Activated T-cell treated with anti-CD3 and anti-CD28 coated beads, Interleukin-2, amount 50 U/mL, for 1 hour (primary cell): ENCODE measurements around the gene PDSS2.
A peak's percentile ranks its signal among the peaks of the same experiment; 100 is the strongest.

ENCODE experiments used
- DNase-seq: peaks from one replicate; pipeline ENCODE4 v3.0.0-alpha.2; 2020

The PDSS2 gene

DNA sequence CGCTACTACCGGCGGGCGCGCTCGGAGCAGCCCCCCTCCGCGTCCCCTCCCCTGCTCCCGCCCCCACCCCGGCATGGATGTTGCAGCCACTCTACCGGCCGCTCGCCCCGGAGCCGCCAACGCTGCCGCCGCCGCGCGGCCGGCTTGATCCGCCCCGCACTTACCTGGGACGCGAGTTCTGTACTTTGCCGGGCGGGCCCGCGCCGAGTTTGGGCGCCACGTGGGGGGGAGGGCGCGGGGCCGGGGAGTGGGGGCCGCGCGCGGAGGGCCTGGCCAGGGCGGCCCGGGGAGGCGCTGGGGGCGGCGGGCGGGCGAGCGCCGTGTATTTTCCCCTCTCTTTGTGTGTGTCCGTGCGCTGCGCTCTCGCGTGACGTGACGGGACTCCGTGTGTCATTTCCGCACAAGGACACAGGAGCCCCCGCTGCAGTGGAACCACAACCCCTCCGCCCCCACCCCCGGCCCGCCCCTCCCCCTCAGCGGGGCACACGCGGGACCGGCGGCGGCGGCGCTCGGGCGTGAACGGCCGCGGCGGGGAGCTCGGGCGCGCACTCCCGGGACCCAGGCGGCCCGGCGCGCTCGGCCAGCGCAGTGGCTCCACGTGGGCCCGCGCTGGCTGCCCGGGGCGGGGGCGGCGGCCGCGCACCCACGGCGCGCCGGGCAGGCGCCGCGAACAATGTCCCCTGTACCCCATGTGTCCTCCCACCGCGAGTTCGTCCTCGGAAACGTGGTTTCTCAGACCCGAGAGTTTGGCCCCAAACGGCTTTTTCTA is 344.3 kb downstream of the PDSS2 start, which contains the start of gene BEND3:
Gene BEND3, minus strand, starts transcription at position 590 of the 769 bp plus-strand sequence. CDS start 16,230 bp downstream, outside the sequence.
- DNase-seq: peak; percentile 63

- peak; percentile 82 for DNase-seq
Measured at GRCh38 chr6:107114213-107114925, 345.0 kb downstream of the PDSS2 start.

DNA sequence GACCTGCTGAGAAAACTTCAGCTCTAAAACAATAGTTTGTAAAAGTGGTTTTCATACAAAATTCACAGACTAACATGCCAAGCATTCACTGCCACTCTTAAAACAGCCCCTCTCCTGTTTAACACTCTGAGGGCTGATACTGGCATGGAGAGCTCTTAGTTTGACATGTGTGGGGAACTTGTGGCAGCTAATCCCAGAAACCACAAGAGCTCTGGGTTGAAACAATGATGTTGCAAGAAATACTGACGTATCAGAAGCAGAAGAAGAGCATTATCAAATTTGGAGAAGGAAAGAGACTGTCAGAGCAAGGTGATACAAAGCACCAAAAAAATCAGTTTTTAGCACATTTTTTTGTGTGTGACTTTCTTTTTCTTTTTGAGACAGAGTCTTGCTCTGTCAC is 349.2 kb downstream of the PDSS2 start:
- DNase-seq: no peak

GRCh38 chr6:107108201-107108890 is 351.0 kb downstream of the PDSS2 start:
- no peak for DNase-seq

DNA sequence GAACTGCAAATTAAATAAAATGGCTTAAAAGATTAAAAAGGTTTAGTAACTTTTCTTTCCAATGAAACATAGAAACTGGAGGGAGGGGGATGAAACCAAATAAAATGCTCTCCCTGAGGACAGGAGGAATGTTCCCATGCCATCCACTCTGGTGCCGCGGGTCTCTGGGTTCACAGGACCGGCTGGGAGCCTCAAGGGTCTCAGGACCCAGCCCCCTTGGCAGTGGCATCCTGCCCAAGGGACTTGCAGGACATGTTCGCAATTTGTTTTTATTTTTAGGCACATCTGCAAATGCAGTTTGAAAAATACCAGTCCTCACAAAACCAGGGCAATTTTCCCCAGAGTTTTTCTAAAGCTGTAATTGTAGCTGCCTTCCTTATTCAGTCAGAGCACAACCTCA is 351.6 kb downstream of the PDSS2 start:
- DNase-seq: no peak

- no peak for DNase-seq
Measured at GRCh38 chr6:107106165-107106564, 353.2 kb downstream of the PDSS2 start.

GRCh38 chr6:107105511-107106116 is 353.8 kb downstream of the PDSS2 start:
- DNase-seq: no peak

DNA sequence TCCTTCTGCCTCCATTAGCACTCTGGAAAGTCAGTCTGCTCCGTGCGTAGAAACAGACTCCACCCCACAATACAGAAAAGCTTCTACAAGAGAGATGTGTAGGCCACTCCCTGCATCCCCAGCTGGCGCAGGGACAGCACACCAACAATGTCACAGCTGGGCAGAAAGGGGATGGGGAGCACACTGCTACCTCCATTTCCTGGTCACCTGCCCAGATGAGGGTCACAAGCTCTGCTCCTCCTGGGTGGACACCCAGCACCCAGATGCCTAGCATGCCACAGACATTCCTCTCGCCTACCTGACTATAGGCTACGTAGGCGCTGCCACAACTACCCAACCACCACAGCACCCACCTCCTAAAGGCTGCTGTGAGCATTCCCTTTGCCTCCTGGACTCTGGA is 356.3 kb downstream of the PDSS2 start:
- no peak for DNase-seq
